AG10803 (cell line): ENCODE data around the gene TNP2.
"Not testable (repeated sequence)": the region's sequence is repeated elsewhere in the genome, so short reads cannot be mapped to it uniquely, and the experiment has no call there.

Experiments used
- DNase-seq: peaks from one replicate; pipeline ENCODE4 v3.0.0; 2010; ENCODE audit warnings: low read depth
- H3K4me3 ChIP-seq: 2 replicates; pipeline ENCODE4 v1.5.1; 2011; ENCODE audit warnings: mild to moderate bottlenecking, low read length, control low read depth
- CTCF ChIP-seq: conservative IDR thresholded peaks from 2 replicates; pipeline ENCODE4 v1.5.1; 2011; ENCODE audit warnings: mild to moderate bottlenecking, low read length, control low read depth, inconsistent platforms

TNP2 gene

DNA sequence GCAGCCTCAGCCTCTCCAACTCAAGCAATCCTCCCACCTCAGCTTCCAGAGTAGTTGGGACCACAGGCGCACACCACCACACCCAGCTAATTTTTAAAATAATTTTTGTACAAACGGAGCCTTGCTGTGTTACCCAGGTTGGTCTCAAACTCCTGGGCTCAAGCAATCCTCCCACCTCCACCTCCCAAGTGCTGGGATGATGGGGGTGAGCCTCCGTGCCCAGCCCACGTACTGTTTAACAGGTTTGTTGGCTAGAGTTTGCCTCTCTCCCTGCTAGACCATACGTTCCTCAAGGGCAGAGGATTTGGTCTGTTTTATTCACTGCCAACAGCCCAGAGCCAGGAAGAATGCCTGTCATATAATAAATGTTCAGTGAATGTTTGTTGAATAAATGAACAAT lies 39.7 kb downstream of the TNP2 start:
- H3K4me3 ChIP-seq: no peak overlapping the region
- no peak for TF ChIP-seq CTCF
- DNase-seq: no peak

GRCh38 chr16:11225677-11226549 lies 43.2 kb downstream of the TNP2 start:
- no peak overlapping the region for H3K4me3 ChIP-seq
- TF ChIP-seq CTCF: no peak
- DNase-seq: no peak

GRCh38 chr16:11224894-11225676 lies 44.0 kb downstream of the TNP2 start:
- no peak for DNase-seq
- TF ChIP-seq CTCF: no peak
- no peak overlapping the region for H3K4me3 ChIP-seq

DNA sequence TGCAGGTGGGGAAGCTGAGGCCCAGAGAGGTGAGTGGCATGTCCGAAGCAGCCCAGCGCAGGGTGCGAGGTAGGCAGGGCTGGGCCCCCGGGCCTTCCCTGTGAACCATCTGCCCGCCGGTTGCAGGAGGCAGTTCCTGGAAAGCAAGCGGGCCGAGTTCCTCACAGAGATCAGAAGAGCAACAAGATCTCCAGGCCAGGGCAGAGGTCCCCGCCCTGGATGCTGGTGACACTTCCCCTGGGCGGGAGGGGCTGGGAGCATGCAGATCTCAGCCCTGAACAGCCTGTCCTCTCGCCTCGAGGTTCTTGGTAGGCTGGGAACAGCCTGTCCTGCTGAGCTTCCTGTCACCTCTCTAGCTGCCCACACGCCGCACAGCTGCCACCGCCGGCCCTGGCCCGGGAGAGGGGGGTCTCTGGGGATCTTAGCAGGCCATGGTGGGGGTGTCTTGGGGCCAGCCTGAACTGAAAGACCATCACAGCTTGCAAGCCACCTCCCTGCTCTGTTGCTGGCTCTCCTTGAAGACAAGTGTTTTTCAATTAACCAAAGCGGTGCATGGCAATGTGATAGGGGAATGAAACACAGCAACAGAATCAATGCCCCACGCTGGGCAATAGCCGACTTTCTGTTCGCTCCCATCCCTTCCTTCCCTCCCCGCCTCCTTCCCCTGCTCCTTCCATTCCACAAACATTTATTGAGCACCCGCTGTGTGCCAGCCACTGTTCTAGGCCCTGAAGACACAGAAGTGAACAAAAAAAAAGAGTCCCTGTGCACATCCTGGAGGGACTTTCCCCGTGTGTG lies 44.8 kb downstream of the TNP2 start:
- no peak for DNase-seq
- no peak for TF ChIP-seq CTCF
- no peak overlapping the region for H3K4me3 ChIP-seq

DNA sequence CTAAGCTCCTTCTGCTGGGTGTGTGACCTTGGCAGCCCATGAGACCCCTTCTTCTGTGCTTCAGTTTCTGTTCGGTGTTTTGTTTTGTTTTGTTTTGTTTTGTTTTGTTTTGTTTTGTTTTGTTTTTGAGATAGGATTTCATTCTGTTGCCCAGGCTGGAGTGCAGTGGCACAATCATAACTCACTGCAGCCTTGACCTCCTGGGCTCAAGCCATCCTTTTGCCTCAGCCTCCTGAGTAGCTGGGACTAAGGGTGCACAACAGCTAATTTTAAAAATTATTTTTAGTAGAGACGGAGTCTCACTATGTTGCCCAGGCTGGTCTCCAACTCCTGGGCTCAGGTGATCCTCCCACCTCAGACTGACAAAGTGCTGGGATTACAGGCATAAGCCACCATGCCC lies 48.6 kb downstream of the TNP2 start:
- not testable (repeated sequence) for H3K4me3 ChIP-seq, DNase-seq

DNA sequence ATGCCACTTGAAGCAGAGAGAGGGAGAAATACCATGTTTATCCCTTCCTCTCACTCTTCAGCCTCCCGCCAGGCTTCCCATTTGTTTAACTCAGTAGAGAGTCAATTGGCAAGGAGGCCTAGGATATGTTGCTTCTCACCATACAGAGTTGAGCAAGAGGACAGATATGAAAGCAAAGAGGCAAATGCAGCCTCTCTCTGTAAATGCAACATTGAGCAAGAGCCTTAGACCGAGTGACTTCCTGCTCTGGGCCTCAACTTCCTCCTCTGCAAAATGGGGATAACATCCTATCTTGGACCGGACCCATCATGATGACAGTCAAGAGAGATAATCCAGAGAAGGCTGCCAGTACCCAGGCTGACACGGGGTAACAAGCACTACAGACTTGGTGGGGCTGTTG lies 49.9 kb downstream of the TNP2 start:
- TF ChIP-seq CTCF: no peak
- no peak overlapping the region for H3K4me3 ChIP-seq
- no peak for DNase-seq

DNA sequence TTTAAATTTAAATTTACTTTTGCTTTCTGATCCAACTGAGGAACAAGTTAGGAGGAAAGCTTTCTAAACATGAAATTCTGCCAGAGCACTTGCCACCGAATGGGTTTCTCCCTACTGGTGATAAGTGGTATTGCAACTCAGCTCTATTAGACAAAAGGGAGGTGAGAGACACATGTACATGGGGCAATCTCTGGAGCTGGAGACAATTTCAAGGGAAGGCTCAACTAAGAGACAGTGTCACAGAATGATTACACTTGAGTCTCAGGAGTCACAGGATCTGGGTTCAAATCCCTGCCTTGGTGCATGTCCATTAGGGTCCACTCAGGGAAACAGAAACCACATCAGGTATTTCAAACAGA lies 50.5 kb downstream of the TNP2 start:
- peak; percentile 46 for TF ChIP-seq CTCF
- H3K4me3 ChIP-seq: no peak overlapping the region
- DNase-seq: no peak
